Adrenal gland (tissue), 12 donors: Measurements from ENCODE around the gene THSD4. TPM values are rescaled to one million over a fixed set of nuclear protein-coding genes. Genes with fewer than 3 reads are reported as not detected.

ENCODE experiments used
- DNase-seq, 7 donors: peaks; one replicate each; pipeline ENCODE4 v3.0.0-alpha.2; 2019 to 2020
- H3K27ac ChIP-seq, 5 donors: fragments of 200-600 bp; sonication (generic) in 4 of 5; 1 replicate in 3 of 5; 2 replicates in 2 of 5; pipeline versions ENCODE4 v1.5.1 to v1.8.0; 2016 to 2020; ENCODE audit warnings: mild to moderate bottlenecking in 1 of 5
- H3K27me3 ChIP-seq: fragments of 200-600 bp; 2 replicates; pipeline ENCODE4 v1.8.0; 2021
- H3K36me3 ChIP-seq, 2 donors: fragments of 200-600 bp; replicated peaks in 1 of 2; 1 replicate in 1 of 2; 2 replicates in 1 of 2; pipeline versions ENCODE4 v1.5.1 to v1.8.0; 2018 to 2022
- H3K4me1 ChIP-seq, 2 donors: fragments of 200-600 bp; replicated peaks in 1 of 2; 1 replicate in 1 of 2; 2 replicates in 1 of 2; pipeline versions ENCODE4 v1.5.1 to v1.8.0; 2018 to 2021
- H3K4me3 ChIP-seq, 4 donors: fragments of 200-600 bp; sonication (generic) in 3 of 4; one replicate each; pipeline ENCODE4 v1.5.1; 2016 to 2018
- H3K9me3 ChIP-seq, 3 donors: fragments of 200-600 bp; sonication (generic) in 1 of 3; replicated peaks in 1 of 3; 1 replicate in 2 of 3; 2 replicates in 1 of 3; pipeline versions ENCODE4 v1.5.1 to v1.8.0; 2016 to 2021
- POLR2A ChIP-seq, 2 donors: fragments of 450-650 bp; IDR thresholded peaks; one replicate each; pipeline ENCODE4 v1.6.1; 2017; ENCODE audit warnings: antibody characterized with exemption in 2 of 2, mild to moderate bottlenecking in 2 of 2, moderate library complexity in 1 of 2
- WGBS, 4 donors: extraction: QIAGEN DNeasy Blood & Tissue Kit in 2 of 4; methylation state at CpG; one replicate each; pipeline versions ENCODE4 v1.1.5 to v1.1.7; 2013 to 2017; 5-methylcytosine and 5-hydroxymethylcytosine counted together
- intact Hi-C, 2 donors: fragments of 100-400 bp; cut with DNase I; formaldehyde crosslinking; loops; one replicate each; pipeline versions ENCODE4 v1.14.1 to v1.15.0; 2022 to 2023
- polyA plus RNA-seq, 3 donors: library from polyadenylated mRNA; stranded (reverse); fragments of 200-250 nt in 2 of 3; fragments of 350-450 nt in 1 of 3; fragmentation: Illumina TruSeq in 1 of 3; extraction: RNeasy Lipid Tissue Mini Kit (QIAGEN cat#74804) in 1 of 3; gene quantifications; one replicate each; pipeline ENCODE4 v1.2.3, GENCODE V29; 2013 to 2014
- total RNA-seq, 9 donors: library from RNA; depleted of rRNA in 4 of 9; stranded (reverse); fragments of >200 nt in 4 of 9; fragments of 120-200 nt in 1 of 9; fragmentation: NEBNext Ultra II Directional in 1 of 9; extraction: Animal tissue kit (Norgen Biotek cat#: 25700) in 1 of 9; gene quantifications; one replicate each; pipeline versions ENCODE4 v1.1.0 to v1.2.4, GENCODE V29; 2013 to 2023
- TF ChIP-seq, protein P1 (sequence below), 6 experiments: fragments of 450-650 bp in 4 of 6; fragments of 200-600 bp in 2 of 6; sonication (generic) in 1 of 6; IDR thresholded peaks; 1 replicate in 5 of 6; 2 replicates in 1 of 6; pipeline versions ENCODE4 v1.5.1 to v1.8.0; 2016 to 2021; ENCODE audit warnings: antibody characterized with exemption in 6 of 6, mild to moderate bottlenecking in 2 of 6, moderate library complexity in 1 of 6
- donor health status: healthy with polysubstance abuse.
- donor health status: Bipolar disorder and iron deficiency.
- donor health status: DM: yes; HTN: yes; CAD: no.
- donor health status: DM: no; HTN: no; CAD: no.
- donor health status: DM: no; HTN: no; CAD: no.
- donor health status: DM: yes; HTN: yes; CAD: no.

The THSD4 gene
- total and polyA plus RNA-seq, 12 donors, result 5.3 to 53.2 (median 23.2) TPM

DNA sequence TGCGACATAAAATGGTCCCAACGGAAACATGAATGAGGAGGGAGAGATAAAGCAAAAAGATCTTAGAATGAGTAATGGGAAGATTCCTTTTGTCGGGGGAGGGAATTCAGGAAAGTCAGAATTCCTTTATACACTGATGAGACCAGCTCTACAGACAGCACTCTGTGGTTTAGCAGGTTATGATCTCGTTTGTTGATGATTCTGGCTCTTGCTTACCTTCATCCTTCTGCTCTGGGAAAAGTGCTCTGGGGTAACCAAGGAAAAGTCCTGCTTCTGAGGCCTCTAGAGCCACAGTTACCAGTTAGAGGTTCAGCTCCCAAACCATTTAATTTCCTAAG lies 544.4 kb downstream of the THSD4 start:
- TF ChIP-seq POLR2A (IDR thresholded peaks at IDR 0.05), result no peak
- TF ChIP-seq, protein P1, sequence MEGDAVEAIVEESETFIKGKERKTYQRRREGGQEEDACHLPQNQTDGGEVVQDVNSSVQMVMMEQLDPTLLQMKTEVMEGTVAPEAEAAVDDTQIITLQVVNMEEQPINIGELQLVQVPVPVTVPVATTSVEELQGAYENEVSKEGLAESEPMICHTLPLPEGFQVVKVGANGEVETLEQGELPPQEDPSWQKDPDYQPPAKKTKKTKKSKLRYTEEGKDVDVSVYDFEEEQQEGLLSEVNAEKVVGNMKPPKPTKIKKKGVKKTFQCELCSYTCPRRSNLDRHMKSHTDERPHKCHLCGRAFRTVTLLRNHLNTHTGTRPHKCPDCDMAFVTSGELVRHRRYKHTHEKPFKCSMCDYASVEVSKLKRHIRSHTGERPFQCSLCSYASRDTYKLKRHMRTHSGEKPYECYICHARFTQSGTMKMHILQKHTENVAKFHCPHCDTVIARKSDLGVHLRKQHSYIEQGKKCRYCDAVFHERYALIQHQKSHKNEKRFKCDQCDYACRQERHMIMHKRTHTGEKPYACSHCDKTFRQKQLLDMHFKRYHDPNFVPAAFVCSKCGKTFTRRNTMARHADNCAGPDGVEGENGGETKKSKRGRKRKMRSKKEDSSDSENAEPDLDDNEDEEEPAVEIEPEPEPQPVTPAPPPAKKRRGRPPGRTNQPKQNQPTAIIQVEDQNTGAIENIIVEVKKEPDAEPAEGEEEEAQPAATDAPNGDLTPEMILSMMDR (IDR thresholded peaks at IDR 0.05), result no peak
- DNase-seq, result no peak
- H3K27me3 ChIP-seq, result no peaks in the 10 kb centered on the region
- no peak overlapping the region for H3K27ac ChIP-seq
- no peaks in the 10 kb centered on the region for H3K4me1 ChIP-seq
- 76 to 84% (median 81%) methylated on average over 4 of the region's 4 CpGs for WGBS, 4 donors
- no peaks in the 10 kb centered on the region for H3K9me3 ChIP-seq
- no peak overlapping the region for H3K4me3 ChIP-seq
- H3K36me3 ChIP-seq, result no peaks in the 10 kb centered on the region
- intact Hi-C loops, result no loop called here

DNA sequence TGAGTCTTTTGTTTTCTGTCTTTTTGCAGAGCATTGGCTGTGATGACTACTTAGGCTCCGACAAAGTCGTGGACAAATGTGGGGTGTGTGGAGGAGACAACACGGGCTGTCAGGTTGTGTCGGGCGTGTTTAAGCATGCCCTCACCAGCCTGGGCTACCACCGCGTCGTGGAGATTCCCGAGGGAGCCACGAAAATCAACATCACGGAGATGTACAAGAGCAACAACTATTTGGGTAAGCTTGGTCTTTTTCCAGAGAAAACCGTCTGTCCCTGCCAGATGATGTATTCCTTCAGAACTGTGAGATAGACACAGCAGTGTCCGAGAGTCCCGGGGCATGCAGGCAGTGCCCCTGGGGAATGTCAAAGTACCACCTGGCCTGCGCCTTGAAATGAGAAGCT lies 545.2 kb downstream of the THSD4 start:
- no peaks in the 10 kb centered on the region for H3K9me3 ChIP-seq
- no peaks in the 10 kb centered on the region for H3K36me3 ChIP-seq
- no peak overlapping the region for H3K27ac ChIP-seq
- intact Hi-C loops, result no loop called here
- H3K4me1 ChIP-seq, result no peaks in the 10 kb centered on the region
- TF ChIP-seq, protein P1 (IDR thresholded peaks at IDR 0.05), result no peak
- no peak for TF ChIP-seq POLR2A (IDR thresholded peaks at IDR 0.05)
- DNase-seq, result no peak
- no peak overlapping the region for H3K4me3 ChIP-seq
- WGBS, 4 donors, result 85 to 89% (median 87%) methylated on average over 15 of the region's 15 CpGs
- H3K27me3 ChIP-seq, result no peaks in the 10 kb centered on the region

DNA sequence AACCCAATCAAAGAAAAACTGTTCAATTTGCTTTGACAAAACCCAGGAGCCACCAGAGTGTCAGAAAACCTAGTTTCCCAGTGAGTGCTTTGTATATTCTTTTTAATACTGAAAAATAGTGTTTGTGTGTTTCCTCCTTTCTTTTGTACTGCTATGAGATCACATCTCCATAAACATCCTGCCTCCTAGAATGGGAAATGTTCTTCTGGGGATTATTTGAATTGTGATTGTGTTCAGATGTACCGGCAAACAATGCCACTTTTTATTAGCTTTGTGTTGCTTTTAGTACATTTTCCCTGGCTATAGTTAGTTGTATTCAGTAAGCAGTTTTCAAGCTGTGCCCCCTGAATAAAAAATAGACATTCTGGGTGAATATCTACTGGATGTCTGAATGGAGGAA lies 547.0 kb downstream of the THSD4 start:
- H3K4me3 ChIP-seq, result no peak overlapping the region
- no peak for DNase-seq
- TF ChIP-seq POLR2A (IDR thresholded peaks at IDR 0.05), result no peak
- TF ChIP-seq, protein P1 (IDR thresholded peaks at IDR 0.05), result no peak
- H3K27me3 ChIP-seq, result no peaks in the 10 kb centered on the region
- no peak overlapping the region for H3K27ac ChIP-seq
- no peaks in the 10 kb centered on the region for H3K4me1 ChIP-seq
- no peaks in the 10 kb centered on the region for H3K36me3 ChIP-seq
- 55 to 84% (median 63%) methylated on average over 1 of the region's 1 CpG for WGBS, 4 donors
- no peaks in the 10 kb centered on the region for H3K9me3 ChIP-seq
- intact Hi-C loops, result no loop called here

DNA sequence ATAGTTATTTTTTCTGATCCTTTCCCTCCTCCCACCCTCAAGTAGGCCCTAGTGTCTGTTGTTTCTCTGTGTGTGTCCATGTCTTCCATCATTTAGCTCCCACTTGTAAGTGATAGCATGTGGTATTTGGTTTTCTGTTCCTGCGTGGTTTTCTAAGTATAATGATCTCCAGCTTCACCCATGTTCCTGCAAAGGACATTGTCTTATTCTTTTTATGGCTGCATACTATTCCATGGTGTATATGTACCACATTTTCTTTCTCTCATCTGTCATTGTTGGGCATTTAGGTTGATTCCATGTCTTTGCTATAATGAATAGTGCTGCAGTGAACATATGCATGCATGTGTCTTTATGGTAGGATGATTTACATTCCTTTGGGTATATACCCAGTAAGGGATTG lies 549.4 kb downstream of the THSD4 start:
- H3K36me3 ChIP-seq, result no peaks in the 10 kb centered on the region
- H3K4me1 ChIP-seq, result no peaks in the 10 kb centered on the region
- 93 to 98% (median 95%) methylated on average over 1 of the region's 1 CpG for WGBS, 4 donors
- H3K9me3 ChIP-seq, result no peaks in the 10 kb centered on the region
- intact Hi-C loops, result no loop called here
- H3K27me3 ChIP-seq, result no peaks in the 10 kb centered on the region
- no peak overlapping the region for H3K4me3 ChIP-seq
- TF ChIP-seq, protein P1 (IDR thresholded peaks at IDR 0.05), result no peak
- TF ChIP-seq POLR2A (IDR thresholded peaks at IDR 0.05), result no peak
- no peak overlapping the region for H3K27ac ChIP-seq
- no peak for DNase-seq
